OCI-LY7 (cell line): ENCODE data around the gene TMEM61.

Experiments used
- CTCF ChIP-seq: fragments of 200-600 bp; sonication (generic); conservative IDR thresholded peaks from 2 replicates; pipeline ENCODE4 v1.5.1; 2014; ENCODE audit warnings: mild to moderate bottlenecking, antibody characterized with exemption, low read length, moderate library complexity, mixed read lengths
- EZH2phosphoT487 ChIP-seq: fragments of 200-600 bp; sonication (generic); IDR thresholded peaks from 2 replicates; pipeline ENCODE4 v1.6.1; 2018; ENCODE audit warnings: low read depth, borderline replicate concordance, mild to moderate bottlenecking, mixed run types, antibody characterized with exemption, low read length, moderate library complexity, mixed read lengths

- TF ChIP-seq CTCF = no peak
- TF ChIP-seq EZH2phosphoT487 = no peak
Observed at GRCh38 chr1:55035904-55036303, 55.5 kb downstream of the TMEM61 start.
